ENCODE results near the gene ATP6V1G1.

GRCh38 chr9:114619191-114619761 is 31.7 kb downstream of the ATP6V1G1 start:
- TF ChIP-seq CTCF (IDR thresholded peaks at IDR 0.05) (no peak), POLR2AphosphoS5 (IDR thresholded peaks at IDR 0.05) (no peak), POLR2A (IDR thresholded peaks at IDR 0.05) (peak in 1 of 4 donors; percentile 16)

Measured in upper lobe of left lung (tissue), 4 donors.